HG03103 (cell line): Measurements from ENCODE around the gene KANK2.
A peak's percentile ranks its signal among the peaks of the same experiment; 100 is the strongest.

Source experiments
- ATAC-seq: cut with Tn5 transposase; IDR thresholded peaks from one replicate; pipeline ENCODE4 v1.9.1; 2021; ENCODE audit warnings: low read depth; ENCODE audit not compliant: unreplicated experiment

KANK2 gene

GRCh38 chr19:11197291-11198174 lies at the start of gene KANK2:
TSS of gene KANK2 (minus strand) at chr19:11197545. CDS start at chr19:11194511, 3,034 bp downstream.
- ATAC-seq: peak; percentile 40

GRCh38 chr19:11246941-11247340 lies 49.6 kb upstream of the KANK2 start:
- no peak for ATAC-seq

GRCh38 chr19:11244846-11245589 lies 47.7 kb upstream of the KANK2 start:
- ATAC-seq: no peak

- no peak for ATAC-seq
These were observed 46.4 kb upstream of the KANK2 start for GRCh38 chr19:11243798-11244169.

GRCh38 chr19:11242864-11243797 lies 45.8 kb upstream of the KANK2 start:
- peak; percentile 56 for ATAC-seq

GRCh38 chr19:11242025-11242424 lies 44.7 kb upstream of the KANK2 start:
- no peak for ATAC-seq

GRCh38 chr19:11240008-11240444 lies 42.7 kb upstream of the KANK2 start:
- no peak for ATAC-seq

- no peak for ATAC-seq
These were observed 42.1 kb upstream of the KANK2 start, which contains the start of gene ANGPTL8 for GRCh38 chr19:11239377-11240000. TSS of gene ANGPTL8 (plus strand) at chr19:11239619. CDS start at chr19:11239638, 19 bp downstream.

- no peak for ATAC-seq
These were observed 41.5 kb upstream of the KANK2 start for GRCh38 chr19:11238781-11239376.

- no peak for ATAC-seq
These were observed 40.7 kb upstream of the KANK2 start for GRCh38 chr19:11238041-11238440.

- no peak for ATAC-seq
These were observed 40.0 kb upstream of the KANK2 start for GRCh38 chr19:11237321-11237720.

GRCh38 chr19:11236324-11237301 lies 39.3 kb upstream of the KANK2 start:
- no peak for ATAC-seq

GRCh38 chr19:11234486-11235075 lies 37.2 kb upstream of the KANK2 start:
- no peak for ATAC-seq

- ATAC-seq: no peak
These were observed 35.7 kb upstream of the KANK2 start for GRCh38 chr19:11233073-11233472.

GRCh38 chr19:11232555-11232954 lies 35.2 kb upstream of the KANK2 start:
- ATAC-seq: no peak

GRCh38 chr19:11230621-11231386 lies 33.5 kb upstream of the KANK2 start:
- ATAC-seq: no peak

- no peak for ATAC-seq
These were observed 30.0 kb upstream of the KANK2 start for GRCh38 chr19:11227195-11227886.
